Right cardiac atrium (tissue), 5 donors: ENCODE data around the gene GOLGA2. TPM values are rescaled to one million over a fixed set of nuclear protein-coding genes. Genes with fewer than 3 reads are reported as not detected.
A peak's percentile ranks its signal among the peaks of the same experiment; 100 is the strongest.
"Not testable (repeated sequence)": the region's sequence is repeated elsewhere in the genome, so short reads cannot be mapped to it uniquely, and the experiment has no call there.

Experiments used
- ATAC-seq, 2 donors: fragments of 200-7000 bp; cut with Tn5 transposase; one replicate each; pipeline versions ENCODE4 v1.8.0 to v1.9.1; 2020; ENCODE audit warnings: moderate library complexity in 2 of 2, mild to moderate bottlenecking in 1 of 2
- DNase-seq, 3 donors: peaks; one replicate each; pipeline ENCODE4 v3.0.0-alpha.2; 2020
- H3K27ac ChIP-seq: one replicate; pipeline ENCODE4 v1.5.1; 2013; ENCODE audit warnings: mild to moderate bottlenecking, low read length, control low read depth, moderate library complexity
- H3K27me3 ChIP-seq: one replicate; pipeline ENCODE4 v1.6.1; 2013; ENCODE audit not compliant: control insufficient read depth, insufficient read depth
- H3K4me1 ChIP-seq: one replicate; pipeline ENCODE4 v1.6.1; 2013; ENCODE audit warnings: low read length; ENCODE audit not compliant: control insufficient read depth, insufficient read depth
- H3K4me3 ChIP-seq: one replicate; pipeline ENCODE4 v1.5.1; 2013; ENCODE audit warnings: low read length, control low read depth
- H3K9me3 ChIP-seq: one replicate; pipeline ENCODE4 v1.6.1; 2013; ENCODE audit warnings: low read length; ENCODE audit not compliant: control insufficient read depth
- WGBS: extraction: QIAGEN DNeasy Blood & Tissue Kit; methylation state at CpG from one replicate; pipeline ENCODE4 v1.1.7; 2013; 5-methylcytosine and 5-hydroxymethylcytosine counted together
- intact Hi-C, 4 donors: fragments of 100-400 bp; cut with DNase I; formaldehyde crosslinking; loops; one replicate each; pipeline versions ENCODE4 v1.11.0 to v1.14.0; 2022 to 2023
- polyA plus RNA-seq: library from polyadenylated mRNA; stranded (reverse); fragments of 200-250 nt; gene quantifications from one replicate; pipeline ENCODE4 v1.2.3, GENCODE V29; 2013
- total RNA-seq, 4 donors: library from RNA; stranded (reverse); fragmentation: NEBNext Ultra II Directional; extraction: Animal tissue kit (Norgen Biotek cat#: 25700); gene quantifications; one replicate each; pipeline ENCODE4 v1.2.1, GENCODE V29; 2021
- donor health status: healthy with polysubstance abuse.
- donor health status: DM: no; HTN: yes; CAD: no.
- donor health status: DM: no; HTN: no; CAD: no.
- donor health status: DM: no; HTN: yes; CAD: no; lungs with severe emphysema.
- donor health status: DM: yes; HTN: yes; CAD: no.

Gene GOLGA2
- total and polyA plus RNA-seq, 5 donors: 84.2 to 124 (median 96.9) TPM

DNA sequence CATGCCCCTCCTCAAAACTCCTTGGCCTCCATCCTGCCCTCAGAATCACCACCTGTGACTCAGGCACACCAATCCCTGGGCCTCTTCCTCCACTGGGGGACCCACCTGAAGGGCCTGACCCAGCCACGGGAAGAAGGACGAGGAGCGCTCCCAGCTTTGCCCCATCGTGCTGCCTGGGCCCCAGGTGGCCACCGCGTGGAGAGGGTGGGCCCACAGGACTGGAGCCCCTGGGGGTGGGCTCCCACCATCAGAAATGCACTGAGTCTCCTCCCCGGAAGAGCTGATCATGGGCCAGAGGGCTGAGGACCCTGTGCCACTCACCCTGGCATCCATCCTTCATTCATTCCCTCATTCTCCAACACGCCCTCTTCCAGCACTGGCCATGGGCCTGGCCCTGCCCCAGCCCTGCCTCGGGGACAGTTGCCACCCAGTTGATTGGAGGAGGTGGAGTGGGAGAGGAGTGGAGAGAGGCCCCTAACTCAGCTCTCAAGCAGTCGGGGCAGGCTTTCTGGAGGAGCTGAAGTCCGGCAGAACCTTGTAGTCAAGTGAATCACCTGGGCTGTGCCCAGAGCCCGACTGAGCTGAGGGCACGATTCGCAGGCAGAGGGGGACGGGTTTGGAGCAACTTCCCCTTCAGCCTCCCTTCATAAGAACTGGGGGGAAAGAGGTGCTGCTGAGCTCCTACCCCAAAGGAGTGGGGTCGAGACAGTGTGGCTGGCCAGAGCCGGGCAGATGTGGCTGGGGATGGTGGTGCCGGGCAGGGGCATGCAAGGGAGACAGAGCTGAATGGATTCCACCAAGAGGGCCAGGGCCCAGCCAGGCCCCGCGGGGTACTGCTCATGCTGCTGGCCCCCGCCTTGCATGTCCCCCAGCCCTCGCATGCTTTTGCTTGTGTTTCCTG is 43.0 kb downstream of the GOLGA2 start:
- H3K27ac ChIP-seq: no peak overlapping the region

DNA sequence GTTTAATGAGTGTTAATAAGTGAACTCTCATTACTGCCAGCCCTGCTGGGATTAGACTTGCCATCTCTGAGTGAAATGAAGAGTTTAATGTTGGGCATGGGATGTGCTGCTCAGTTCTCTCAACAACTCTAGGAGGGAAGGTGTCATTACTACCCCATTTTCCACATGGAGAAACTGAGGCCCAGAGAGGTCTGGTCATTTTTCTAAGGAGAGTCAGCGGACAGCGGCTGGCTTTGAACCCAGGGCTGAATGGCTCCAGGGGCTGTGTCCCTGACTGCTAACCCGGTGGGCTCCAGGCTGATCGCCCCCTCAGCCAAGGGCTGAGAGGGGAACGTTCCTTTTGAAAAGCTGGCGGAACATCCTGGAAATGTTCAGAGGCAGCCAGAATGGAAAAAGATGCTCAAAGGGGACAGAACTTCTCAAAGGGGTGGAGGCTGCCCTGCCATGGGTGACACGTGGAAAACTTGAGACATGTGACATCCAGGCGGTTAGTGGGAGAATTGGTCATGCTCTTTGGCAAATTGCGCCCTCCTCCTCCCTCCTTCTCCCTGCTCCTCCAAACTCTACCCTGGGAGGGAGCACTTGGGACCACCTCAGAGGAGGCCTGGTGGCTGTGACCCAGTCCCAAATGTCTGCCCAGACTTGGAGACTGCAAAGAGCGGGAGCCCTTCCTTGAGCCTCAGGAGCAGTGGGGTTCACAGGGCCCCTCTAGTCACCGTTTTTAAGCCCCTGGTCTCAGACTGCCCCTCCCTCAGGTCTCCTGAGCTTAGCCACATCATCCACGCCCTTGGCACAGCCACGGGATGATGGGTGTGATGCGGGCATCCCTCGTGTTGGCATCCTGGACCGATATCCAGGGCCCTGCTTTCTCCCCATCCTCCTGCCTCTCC is 43.9 kb downstream of the GOLGA2 start:
- H3K9me3 ChIP-seq: no peaks in the 10 kb centered on the region
- no peaks in the 10 kb centered on the region for H3K27me3 ChIP-seq
- H3K4me3 ChIP-seq: no peak overlapping the region
- DNase-seq (peak in 1 of 3 donors; percentile 64), ATAC-seq (peak; percentile 42 to 80)
- intact Hi-C loops: no loop called here
- 69% methylated on average over 16 of the region's 16 CpGs for WGBS
- H3K4me1 ChIP-seq: no peaks in the 10 kb centered on the region
- no peak overlapping the region for H3K27ac ChIP-seq

More for the DNA sequence above, 43.0 kb downstream of the GOLGA2 start:
- Histone ChIP-seq H3K4me3 (no peak overlapping the region), H3K27me3 (no peaks in the 10 kb centered on the region), H3K9me3 (no peaks in the 10 kb centered on the region), H3K4me1 (no peaks in the 10 kb centered on the region)
- 85% methylated on average over 22 of the region's 22 CpGs for WGBS
- intact Hi-C loops: no loop called here
- peak in 1 of 3 donors; percentile 11 for DNase-seq
- ATAC-seq: peak; percentile 35 to 42

DNA sequence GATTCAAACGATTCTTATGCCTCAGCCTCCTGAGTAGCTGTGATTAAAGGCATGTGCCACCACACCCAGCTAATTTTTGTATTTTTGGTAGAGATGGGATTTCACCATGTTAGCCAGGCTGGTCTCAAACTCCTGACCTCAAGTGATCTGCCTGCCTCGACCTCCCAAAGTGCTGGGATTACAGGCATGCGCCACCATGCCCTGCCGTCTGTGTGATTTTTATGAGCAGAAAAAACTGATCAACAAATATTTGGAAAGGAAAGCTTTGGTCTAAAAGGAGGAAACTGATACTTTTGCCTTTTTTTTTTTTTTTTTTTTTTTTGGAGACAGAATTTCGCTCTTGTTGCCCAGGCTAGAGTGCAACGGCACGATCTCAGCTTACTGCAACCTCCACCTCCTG is 44.9 kb downstream of the GOLGA2 start:
- intact Hi-C loops, H3K27ac ChIP-seq, H3K27me3 ChIP-seq, ATAC-seq, H3K9me3 ChIP-seq, H3K4me3 ChIP-seq, H3K4me1 ChIP-seq, DNase-seq: not testable (repeated sequence)
- 90% methylated on average over 7 of the region's 7 CpGs for WGBS

DNA sequence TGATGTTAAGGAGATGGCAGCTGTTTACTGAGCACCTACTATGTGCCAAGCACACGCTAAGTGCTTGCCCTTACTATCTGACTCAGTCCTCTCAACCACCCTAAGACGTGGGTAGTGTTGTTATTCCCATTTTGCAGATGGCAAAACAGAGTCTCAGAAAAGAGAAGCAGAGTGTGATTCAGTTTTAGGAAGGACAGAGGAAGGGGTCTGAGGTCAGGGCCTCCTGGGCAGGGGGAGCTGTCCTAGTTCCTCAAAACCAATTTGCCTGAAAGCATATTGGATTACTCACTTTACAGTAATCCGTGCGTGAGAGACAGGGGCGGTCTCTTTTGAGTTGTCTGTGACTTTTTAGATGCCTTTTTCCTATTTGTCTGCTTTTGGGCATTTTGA is 49.4 kb downstream of the GOLGA2 start:
- intact Hi-C loops: no loop called here
- H3K4me1 ChIP-seq: no peaks in the 10 kb centered on the region
- no peaks in the 10 kb centered on the region for H3K9me3 ChIP-seq
- no peak overlapping the region for H3K4me3 ChIP-seq
- DNase-seq (no peak), ATAC-seq (no peak)
- 86% methylated on average over 5 of the region's 5 CpGs for WGBS
- no peak overlapping the region for H3K27ac ChIP-seq
- H3K27me3 ChIP-seq: no peaks in the 10 kb centered on the region

DNA sequence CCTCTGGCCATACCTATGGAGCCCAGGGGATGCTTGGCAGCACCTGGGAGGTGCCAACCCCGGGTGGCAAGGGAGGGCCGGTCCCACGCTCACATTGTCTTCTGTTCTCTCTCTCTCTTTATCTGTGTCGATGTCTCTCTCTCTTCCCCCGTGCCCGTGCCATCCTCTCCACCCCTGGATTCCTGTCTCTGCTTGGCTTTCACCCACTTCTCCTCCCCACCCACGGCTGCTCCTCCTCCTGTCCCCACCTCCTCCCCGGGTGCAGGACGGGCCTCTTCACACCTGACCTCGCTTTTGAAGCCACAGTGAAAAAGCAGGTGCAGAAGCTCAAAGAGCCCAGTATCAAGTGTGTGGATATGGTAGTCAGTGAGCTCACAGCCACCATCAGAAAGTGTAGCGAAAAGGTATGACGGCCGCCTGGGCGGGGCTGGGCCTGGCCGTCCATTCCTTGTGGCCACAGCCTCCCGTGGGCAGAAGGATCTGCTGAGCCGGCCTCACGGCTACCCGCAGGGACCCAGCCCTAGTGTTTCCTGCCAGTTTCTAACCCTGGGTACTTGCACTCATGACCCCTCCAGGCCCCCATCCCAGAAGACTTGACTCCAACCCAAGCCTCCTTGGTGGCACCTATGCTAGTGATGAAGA is 49.9 kb downstream of the GOLGA2 start:
- H3K27ac ChIP-seq: no peak overlapping the region
- intact Hi-C loops: no loop called here
- WGBS: 80% methylated on average over 19 of the region's 19 CpGs
- no peaks in the 10 kb centered on the region for H3K9me3 ChIP-seq
- no peak for ATAC-seq
- no peaks in the 10 kb centered on the region for H3K4me1 ChIP-seq
- DNase-seq: no peak
- H3K4me3 ChIP-seq: no peak overlapping the region
- no peaks in the 10 kb centered on the region for H3K27me3 ChIP-seq

DNA sequence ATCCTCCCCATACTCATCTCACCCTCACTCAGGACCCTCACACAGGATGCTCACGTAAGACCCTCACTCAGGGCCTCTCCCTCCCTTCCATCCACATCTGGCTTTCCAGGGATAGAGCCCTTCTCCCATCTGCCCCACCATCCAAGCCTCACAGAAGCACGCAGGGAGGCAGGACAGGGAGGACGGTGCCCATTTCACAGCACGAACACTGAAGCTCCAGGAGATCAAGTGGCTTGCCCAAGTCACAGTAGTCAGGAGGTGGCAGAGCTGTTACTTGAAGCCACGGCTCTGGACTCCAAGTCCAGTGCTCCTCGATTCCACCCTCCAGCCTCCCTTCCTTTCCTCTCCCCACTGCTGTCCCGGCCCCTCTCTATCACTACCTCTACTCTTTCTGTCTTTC is 50.9 kb downstream of the GOLGA2 start:
- Histone ChIP-seq H3K4me1 (no peaks in the 10 kb centered on the region), H3K4me3 (no peak overlapping the region), H3K27me3 (no peaks in the 10 kb centered on the region), H3K9me3 (no peaks in the 10 kb centered on the region), H3K27ac (no peak overlapping the region)
- intact Hi-C loops: no loop called here
- DNase-seq (no peak), ATAC-seq (no peak)
- 92% methylated on average over 7 of the region's 7 CpGs for WGBS

DNA sequence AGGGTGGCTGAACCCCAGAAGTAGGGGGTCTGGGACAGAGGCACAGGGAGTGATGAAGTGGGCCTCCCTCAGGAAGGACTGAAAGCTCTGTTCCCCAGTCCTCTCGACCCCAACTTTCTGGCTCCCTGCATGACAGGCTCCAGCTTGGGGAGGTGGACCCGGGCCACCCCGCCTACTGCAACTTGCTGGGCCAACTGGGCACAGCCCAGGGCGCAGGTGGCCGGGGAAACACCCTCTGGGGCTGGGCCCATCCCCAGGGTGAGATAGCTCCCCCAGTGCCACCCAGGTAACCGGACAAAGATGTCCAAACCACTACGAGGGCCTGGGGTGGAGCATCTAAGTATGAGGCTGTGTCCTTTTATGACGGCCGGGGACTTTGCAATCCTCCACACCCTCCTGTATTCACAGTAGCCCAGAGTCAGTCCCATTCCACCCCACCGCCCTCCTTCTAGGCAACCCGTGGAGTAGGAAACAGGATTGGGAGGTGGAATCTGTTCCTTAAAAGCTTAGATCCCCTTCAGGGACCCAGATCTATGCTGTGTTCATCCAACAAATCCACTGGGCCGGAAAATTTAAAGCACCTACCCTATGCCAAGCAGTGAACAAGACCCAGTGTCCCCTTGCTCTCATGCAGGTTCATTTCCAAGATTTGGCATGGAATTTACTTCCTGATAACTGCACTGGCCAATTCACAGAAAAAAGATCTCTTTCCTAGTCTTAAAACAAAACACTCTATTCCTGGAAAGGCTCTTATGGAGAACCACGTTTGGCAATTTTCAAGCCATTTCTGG is 52.7 kb downstream of the GOLGA2 start:
- Histone ChIP-seq H3K4me1 (no peaks in the 10 kb centered on the region), H3K9me3 (no peaks in the 10 kb centered on the region), H3K27ac (no peak overlapping the region), H3K4me3 (no peak overlapping the region), H3K27me3 (no peaks in the 10 kb centered on the region)
- intact Hi-C loops: no loop called here
- WGBS: 85% methylated on average over 13 of the region's 13 CpGs
- ATAC-seq: no peak
- DNase-seq: peak in 1 of 3 donors; percentile 13

DNA sequence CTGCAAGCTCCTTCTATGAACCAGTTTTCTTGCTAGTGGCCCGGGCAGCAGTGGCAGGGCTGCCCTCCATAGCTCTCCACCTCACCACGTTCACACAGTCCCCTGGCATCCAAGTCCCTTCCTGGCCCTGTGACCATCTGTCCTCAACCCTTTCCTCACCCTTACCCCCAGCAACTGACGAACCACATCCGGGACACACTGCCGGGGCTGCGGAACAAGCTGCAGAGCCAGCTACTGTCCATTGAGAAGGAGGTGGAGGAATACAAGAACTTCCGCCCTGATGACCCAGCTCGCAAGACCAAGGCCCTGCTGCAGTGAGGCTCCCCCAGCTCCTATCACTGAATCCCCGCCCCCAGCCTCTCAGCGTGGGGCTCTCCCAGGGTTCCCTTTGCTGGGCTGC is 53.8 kb downstream of the GOLGA2 start:
- intact Hi-C loops: no loop called here
- H3K27ac ChIP-seq: no peak overlapping the region
- DNase-seq (peak in 1 of 3 donors; percentile 1), ATAC-seq (no peak)
- H3K9me3 ChIP-seq: no peaks in the 10 kb centered on the region
- H3K27me3 ChIP-seq: no peaks in the 10 kb centered on the region
- 83% methylated on average over 10 of the region's 10 CpGs for WGBS
- H3K4me1 ChIP-seq: no peaks in the 10 kb centered on the region
- no peak overlapping the region for H3K4me3 ChIP-seq

DNA sequence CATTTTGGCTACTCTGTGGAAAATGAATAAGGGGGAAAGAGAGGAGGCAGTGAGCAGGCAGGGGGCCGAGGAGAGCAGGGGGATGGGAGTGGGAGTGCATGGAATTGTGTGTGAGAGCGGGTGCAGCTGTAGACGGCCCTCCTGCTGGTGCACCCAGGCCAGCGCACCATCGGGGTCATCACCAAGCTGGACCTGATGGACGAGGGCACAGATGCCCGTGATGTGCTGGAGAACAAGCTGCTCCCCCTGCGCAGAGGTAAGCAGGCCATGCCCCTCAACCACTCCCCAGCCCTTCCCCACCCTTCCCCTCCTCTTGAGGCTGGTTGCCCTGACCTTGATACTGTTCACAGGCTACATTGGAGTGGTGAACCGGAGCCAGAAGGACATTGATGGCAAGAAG is 56.0 kb downstream of the GOLGA2 start:
- H3K27ac ChIP-seq: no peak overlapping the region
- no peaks in the 10 kb centered on the region for H3K4me1 ChIP-seq
- intact Hi-C loops: no loop called here
- no peak for DNase-seq
- no peaks in the 10 kb centered on the region for H3K27me3 ChIP-seq
- no peak overlapping the region for H3K4me3 ChIP-seq
- WGBS: 87% methylated on average over 9 of the region's 9 CpGs
- H3K9me3 ChIP-seq: no peaks in the 10 kb centered on the region
- ATAC-seq: no peak
